ENCODE measurements around the gene ALDH1L1.

ALDH1L1 gene

DNA sequence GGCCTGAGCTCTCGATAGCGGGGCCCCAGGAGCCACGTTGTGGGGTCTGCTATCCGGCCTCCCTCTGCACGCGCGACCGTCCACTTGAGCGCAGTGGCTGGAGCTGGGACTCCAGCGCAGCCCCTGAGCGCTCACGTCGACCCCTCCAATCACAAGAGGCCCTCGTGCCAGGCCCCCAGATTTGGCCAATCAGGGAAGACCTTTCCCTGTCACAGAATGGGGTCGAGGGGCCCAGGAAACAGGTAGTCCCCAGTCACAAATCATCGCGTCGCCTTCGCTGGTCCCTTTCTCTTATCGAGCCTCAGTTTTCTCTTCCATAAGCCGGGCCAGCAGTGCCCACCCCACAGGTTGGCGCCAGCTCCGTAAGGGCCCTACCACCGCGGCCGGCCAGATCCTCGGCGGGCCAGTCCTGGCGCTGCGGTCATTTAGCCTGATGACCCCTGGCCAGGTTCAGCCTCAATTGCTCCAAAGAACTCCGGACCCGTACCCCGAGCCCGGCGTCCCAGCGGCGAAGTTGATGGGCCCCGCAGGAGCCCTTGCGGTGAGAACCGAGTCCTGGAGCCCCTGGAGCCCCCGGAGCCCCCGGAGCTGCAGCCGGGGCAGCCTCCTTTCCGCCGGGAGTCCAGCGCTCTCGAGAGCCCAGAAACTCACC is 435 bp downstream of the ALDH1L1 start:
- Histone ChIP-seq H3K27ac (ENCODE audit: extremely low read depth, low read depth, low read length) (no peak overlapping the region; the same call in 1 of the 2 replicates), H3K4me1 (ENCODE audit: control insufficient read depth, insufficient read depth, low read length) (no peaks in the 10 kb centered on the region), H3K36me3 (ENCODE audit: control insufficient read depth in 2 of 2, insufficient read depth in 1 of 2, low read length in 2 of 2) (no peaks in the 10 kb centered on the region), H3K4me3 (ENCODE audit: low read depth, low read length) (peak overlapping the region; percentile 54), H3K9me3 (ENCODE audit: control insufficient read depth, insufficient read depth, low read depth, low read length) (no peaks in the 10 kb centered on the region)
- TF ChIP-seq ZNF560 (tag by site-specific recombination; IDR thresholded peaks at IDR 0.05; ENCODE audit: borderline replicate concordance) (no peak), KLF10 (tag by site-specific recombination; IDR thresholded peaks at IDR 0.05) (peak; percentile 97), GLIS2 (tag by site-specific recombination; IDR thresholded peaks at IDR 0.05) (peak; percentile 47; the same call in 1 of the 2 replicates), PRDM1 (tag by site-specific recombination; IDR thresholded peaks at IDR 0.05) (0 out of 2 replicates have a peak, but pooled peaks have one; percentile 23), ZBTB1 (tag by site-specific recombination; IDR thresholded peaks at IDR 0.05) (no peak), ZBTB17 (tag by site-specific recombination; IDR thresholded peaks at IDR 0.05) (0 out of 2 replicates have a peak, but pooled peaks have one; percentile 6), ZBTB20 (tag by site-specific recombination; IDR thresholded peaks at IDR 0.05) (peak; percentile 34; the same call in 1 of the 2 replicates), SCRT2 (tag by site-specific recombination; IDR thresholded peaks at IDR 0.05) (peak; percentile 71), ZNF37A (tag by site-specific recombination; IDR thresholded peaks at IDR 0.05) (no peak), ZNF138 (tag by site-specific recombination; IDR thresholded peaks at IDR 0.05; ENCODE audit: borderline replicate concordance) (no peak), ZEB2 (tag by site-specific recombination; IDR thresholded peaks at IDR 0.05) (0 out of 2 replicates have a peak, but pooled peaks have one; percentile 15), ZNF221 (tag by site-specific recombination; IDR thresholded peaks at IDR 0.05; ENCODE audit: borderline replicate concordance) (no peak), ZNF169 (tag by site-specific recombination; IDR thresholded peaks at IDR 0.05) (no peak), ZNF610 (tag by site-specific recombination; IDR thresholded peaks at IDR 0.05; ENCODE audit: borderline replicate concordance) (no peak), KLF7 (tag by site-specific recombination; IDR thresholded peaks at IDR 0.05; ENCODE audit: borderline replicate concordance) (no peak), ZNF571 (tag by site-specific recombination; IDR thresholded peaks at IDR 0.05) (no peak), ZXDB (tag by site-specific recombination; IDR thresholded peaks at IDR 0.05) (peak; percentile 86), ZFP69B (tag by site-specific recombination; IDR thresholded peaks at IDR 0.05) (no peak), ZNF114 (tag by site-specific recombination; IDR thresholded peaks at IDR 0.05) (no peak), ZBTB48 (tag by site-specific recombination; IDR thresholded peaks at IDR 0.05) (peak; percentile 66), ZNF335 (tag by site-specific recombination; conservative IDR thresholded peaks at IDR 0.05) (peak; percentile 79), ZNF626 (tag by site-specific recombination; IDR thresholded peaks at IDR 0.05) (no peak), YY1 (tag by site-specific recombination; IDR thresholded peaks at IDR 0.05) (no peak), FEZF1 (tag by site-specific recombination; IDR thresholded peaks at IDR 0.05) (no peak), SP2 (tag by site-specific recombination; IDR thresholded peaks at IDR 0.05) (peak; percentile 75)
- TF ChIP-seq, protein P1, sequence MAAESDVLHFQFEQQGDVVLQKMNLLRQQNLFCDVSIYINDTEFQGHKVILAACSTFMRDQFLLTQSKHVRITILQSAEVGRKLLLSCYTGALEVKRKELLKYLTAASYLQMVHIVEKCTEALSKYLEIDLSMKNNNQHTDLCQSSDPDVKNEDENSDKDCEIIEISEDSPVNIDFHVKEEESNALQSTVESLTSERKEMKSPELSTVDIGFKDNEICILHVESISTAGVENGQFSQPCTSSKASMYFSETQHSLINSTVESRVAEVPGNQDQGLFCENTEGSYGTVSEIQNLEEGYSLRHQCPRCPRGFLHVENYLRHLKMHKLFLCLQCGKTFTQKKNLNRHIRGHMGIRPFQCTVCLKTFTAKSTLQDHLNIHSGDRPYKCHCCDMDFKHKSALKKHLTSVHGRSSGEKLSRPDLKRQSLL (tag by site-specific recombination; IDR thresholded peaks at IDR 0.05) = peak; percentile 97
- TF ChIP-seq, protein P2, sequence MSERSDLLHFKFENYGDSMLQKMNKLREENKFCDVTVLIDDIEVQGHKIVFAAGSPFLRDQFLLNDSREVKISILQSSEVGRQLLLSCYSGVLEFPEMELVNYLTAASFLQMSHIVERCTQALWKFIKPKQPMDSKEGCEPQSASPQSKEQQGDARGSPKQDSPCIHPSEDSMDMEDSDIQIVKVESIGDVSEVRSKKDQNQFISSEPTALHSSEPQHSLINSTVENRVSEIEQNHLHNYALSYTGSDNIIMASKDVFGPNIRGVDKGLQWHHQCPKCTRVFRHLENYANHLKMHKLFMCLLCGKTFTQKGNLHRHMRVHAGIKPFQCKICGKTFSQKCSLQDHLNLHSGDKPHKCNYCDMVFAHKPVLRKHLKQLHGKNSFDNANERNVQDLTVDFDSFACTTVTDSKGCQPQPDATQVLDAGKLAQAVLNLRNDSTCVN (tag by site-specific recombination; optimal IDR thresholded peaks at IDR 0.05) = peak; percentile 32
- TF ChIP-seq, protein P3, sequence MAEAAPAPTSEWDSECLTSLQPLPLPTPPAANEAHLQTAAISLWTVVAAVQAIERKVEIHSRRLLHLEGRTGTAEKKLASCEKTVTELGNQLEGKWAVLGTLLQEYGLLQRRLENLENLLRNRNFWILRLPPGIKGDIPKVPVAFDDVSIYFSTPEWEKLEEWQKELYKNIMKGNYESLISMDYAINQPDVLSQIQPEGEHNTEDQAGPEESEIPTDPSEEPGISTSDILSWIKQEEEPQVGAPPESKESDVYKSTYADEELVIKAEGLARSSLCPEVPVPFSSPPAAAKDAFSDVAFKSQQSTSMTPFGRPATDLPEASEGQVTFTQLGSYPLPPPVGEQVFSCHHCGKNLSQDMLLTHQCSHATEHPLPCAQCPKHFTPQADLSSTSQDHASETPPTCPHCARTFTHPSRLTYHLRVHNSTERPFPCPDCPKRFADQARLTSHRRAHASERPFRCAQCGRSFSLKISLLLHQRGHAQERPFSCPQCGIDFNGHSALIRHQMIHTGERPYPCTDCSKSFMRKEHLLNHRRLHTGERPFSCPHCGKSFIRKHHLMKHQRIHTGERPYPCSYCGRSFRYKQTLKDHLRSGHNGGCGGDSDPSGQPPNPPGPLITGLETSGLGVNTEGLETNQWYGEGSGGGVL (tag by site-specific recombination; IDR thresholded peaks at IDR 0.05) = no peak
- TF ChIP-seq, protein P4, sequence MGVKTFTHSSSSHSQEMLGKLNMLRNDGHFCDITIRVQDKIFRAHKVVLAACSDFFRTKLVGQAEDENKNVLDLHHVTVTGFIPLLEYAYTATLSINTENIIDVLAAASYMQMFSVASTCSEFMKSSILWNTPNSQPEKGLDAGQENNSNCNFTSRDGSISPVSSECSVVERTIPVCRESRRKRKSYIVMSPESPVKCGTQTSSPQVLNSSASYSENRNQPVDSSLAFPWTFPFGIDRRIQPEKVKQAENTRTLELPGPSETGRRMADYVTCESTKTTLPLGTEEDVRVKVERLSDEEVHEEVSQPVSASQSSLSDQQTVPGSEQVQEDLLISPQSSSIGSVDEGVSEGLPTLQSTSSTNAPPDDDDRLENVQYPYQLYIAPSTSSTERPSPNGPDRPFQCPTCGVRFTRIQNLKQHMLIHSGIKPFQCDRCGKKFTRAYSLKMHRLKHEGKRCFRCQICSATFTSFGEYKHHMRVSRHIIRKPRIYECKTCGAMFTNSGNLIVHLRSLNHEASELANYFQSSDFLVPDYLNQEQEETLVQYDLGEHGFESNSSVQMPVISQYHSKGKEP (tag by site-specific recombination; IDR thresholded peaks at IDR 0.05) = no peak
- ChIA-PET CTCF (interaction anchor here (0.5 to 1.4 kb wide), 2 partner anchors 16 to 113 kb away, joined by 3 read pairs; no protein-coding TSS in a partner anchor), POLR2A (no interaction called here)
